Measurements from ENCODE around the gene PTHLH. TPM values are rescaled to one million over a fixed set of nuclear protein-coding genes. Genes with fewer than 3 reads are reported as not detected.

Gene PTHLH
- polyA plus RNA-seq, 1 of the 3 experiments (the other 2 are of a cell fraction) = 29.0 TPM

GRCh38 chr12:27958675-27959074 lies 13.9 kb downstream of the PTHLH start:
- no peak overlapping the region for H3K9ac ChIP-seq
- H3K36me3 ChIP-seq (replicated peaks in 1 of 2; ENCODE audit: control insufficient read depth in 1 of 2, insufficient read depth in 2 of 2, low read length in 1 of 2) = peaks cover 0 to 56% of the 10 kb centered on the region in 2 experiments
- H3K27me3 ChIP-seq (ENCODE audit: insufficient read depth) = no peaks in the 10 kb centered on the region
- no peak overlapping the region for H3K4me2 ChIP-seq
- no peaks in the 10 kb centered on the region for H4K20me1 ChIP-seq (ENCODE audit: insufficient read depth)
- TF ChIP-seq MXI1 (IDR thresholded peaks at IDR 0.05; ENCODE audit: low read depth, low read length) = no peak
- no peak for TF ChIP-seq NFIC (IDR thresholded peaks at IDR 0.05; ENCODE audit: borderline replicate concordance)
- no peak for TF ChIP-seq TCF12 (IDR thresholded peaks at IDR 0.05)
- no peak for TF ChIP-seq IRF3 (IDR thresholded peaks at IDR 0.05; ENCODE audit: low read depth, low read length)
- TF ChIP-seq ELF1 (IDR thresholded peaks at IDR 0.05) = no peak
- TF ChIP-seq RCOR1 (IDR thresholded peaks at IDR 0.05; ENCODE audit: low read length) = no peak
- TF ChIP-seq EZH2phosphoT487 (IDR thresholded peaks at IDR 0.05; ENCODE audit: borderline replicate concordance, low read depth) = no peak
- TF ChIP-seq REST (IDR thresholded peaks at IDR 0.05; ENCODE audit: low read depth, low read length) = no peak
- no peak for TF ChIP-seq EP300 (IDR thresholded peaks at IDR 0.05; ENCODE audit: borderline replicate concordance in 1 of 2, low read depth in 1 of 2, low read length in 1 of 2)
- TF ChIP-seq FOSL2 (IDR thresholded peaks at IDR 0.05; ENCODE audit: borderline replicate concordance, low read depth) = no peak
- no peak for TF ChIP-seq SMC3 (IDR thresholded peaks at IDR 0.05; ENCODE audit: low read depth, low read length)
- TF ChIP-seq GABPA (IDR thresholded peaks at IDR 0.05; ENCODE audit: low read depth) = no peak
- TF ChIP-seq USF1 (IDR thresholded peaks at IDR 0.05; ENCODE audit: borderline replicate concordance, low read depth) = no peak
- H3K4me1 ChIP-seq (ENCODE audit: control insufficient read depth in 1 of 2, insufficient read depth in 2 of 2, low read depth in 1 of 2, low read length in 1 of 2) = no peaks in the 10 kb centered on the region; a peak in 1 of 4 replicates
- H2AFZ ChIP-seq (ENCODE audit: low read depth) = no peak overlapping the region
- H3K4me3 ChIP-seq (ENCODE audit: low read depth in 2 of 2, low read length in 1 of 2) = no peak overlapping the region
- POLR2A ChIA-PET = no interaction called here
- no peaks in the 10 kb centered on the region for H3K9me2 ChIP-seq
- WGBS (ENCODE audit: low lambda C conversion rate) = 88% methylated on average over 3 of the region's 3 CpGs
- no peak overlapping the region for H3K27ac ChIP-seq (ENCODE audit: low read depth in 2 of 2, low read length in 1 of 2)
- peaks cover 7% of the 10 kb centered on the region for H3K79me2 ChIP-seq (ENCODE audit: insufficient read depth)
- CTCF ChIA-PET = interaction anchor here (0.8 kb wide), 1 partner anchor 18 kb away, joined by 3 read pairs; no protein-coding TSS in a partner anchor
- H3K9me3 ChIP-seq = no peaks in the 10 kb centered on the region
- peaks cover 3% of the 10 kb centered on the region for H3F3A ChIP-seq (replicated peaks; ENCODE audit: insufficient read depth)
- no peak for DNase-seq

Measured in SK-N-SH (cell line).